Daoy (cell line): ENCODE data around the gene TBL2. TPM values are rescaled to one million over a fixed set of nuclear protein-coding genes. Genes with fewer than 3 reads are reported as not detected.
"Not testable (repeated sequence)": the region's sequence is repeated elsewhere in the genome, so short reads cannot be mapped to it uniquely, and the experiment has no call there.

Experiments
- DNase-seq: peaks from one replicate; pipeline ENCODE4 v3.0.0-alpha.2; 2015; ENCODE audit warnings: low read depth
- total RNA-seq: library from RNA; depleted of rRNA; stranded (reverse); fragments of >200 nt; shearing (Covaris generic); gene quantifications from 2 replicates; pipeline ENCODE4 v1.2.3, GENCODE V29; 2014

TBL2 gene
- total RNA-seq, 1 experiment from 2014 or later = 101 TPM

- DNase-seq = peak; percentile 83
These were observed 28.7 kb upstream of the TBL2 start for GRCh38 chr7:73606801-73607691.

DNA sequence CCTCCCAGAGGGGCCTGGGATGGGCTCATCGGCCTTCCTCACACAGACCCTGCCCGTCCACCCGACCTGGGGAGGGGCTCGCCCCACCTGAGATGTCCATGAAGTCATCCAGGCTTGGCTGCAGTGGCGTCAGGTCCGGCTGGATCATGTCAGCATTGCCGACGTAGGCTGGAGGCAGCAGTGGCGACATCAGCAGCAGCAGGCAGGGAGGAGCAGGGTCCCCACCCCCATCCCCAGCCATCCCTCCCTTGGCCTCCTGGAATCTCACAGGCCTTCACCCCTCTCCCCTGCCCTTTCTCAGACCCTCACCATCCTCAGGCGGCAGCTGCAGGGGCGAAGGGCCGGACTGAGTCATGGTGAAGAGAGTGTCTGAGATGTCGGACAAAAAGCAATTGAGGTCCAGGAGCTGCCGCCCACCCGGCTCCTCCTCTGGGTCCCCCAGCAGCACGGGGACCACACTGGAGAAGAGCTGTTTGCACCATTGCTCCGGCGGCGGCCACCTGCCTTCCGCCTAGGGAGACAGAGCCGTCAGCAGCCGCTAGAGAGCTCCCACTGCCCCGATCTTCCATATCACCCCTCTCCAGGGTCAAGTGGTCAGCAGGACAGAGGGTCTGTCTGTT, 27.3 kb upstream of the TBL2 start:
- no peak for DNase-seq

GRCh38 chr7:73602721-73603651, 24.6 kb upstream of the TBL2 start:
- DNase-seq = no peak

GRCh38 chr7:73599916-73600315, 21.5 kb upstream of the TBL2 start:
- no peak for DNase-seq

DNA sequence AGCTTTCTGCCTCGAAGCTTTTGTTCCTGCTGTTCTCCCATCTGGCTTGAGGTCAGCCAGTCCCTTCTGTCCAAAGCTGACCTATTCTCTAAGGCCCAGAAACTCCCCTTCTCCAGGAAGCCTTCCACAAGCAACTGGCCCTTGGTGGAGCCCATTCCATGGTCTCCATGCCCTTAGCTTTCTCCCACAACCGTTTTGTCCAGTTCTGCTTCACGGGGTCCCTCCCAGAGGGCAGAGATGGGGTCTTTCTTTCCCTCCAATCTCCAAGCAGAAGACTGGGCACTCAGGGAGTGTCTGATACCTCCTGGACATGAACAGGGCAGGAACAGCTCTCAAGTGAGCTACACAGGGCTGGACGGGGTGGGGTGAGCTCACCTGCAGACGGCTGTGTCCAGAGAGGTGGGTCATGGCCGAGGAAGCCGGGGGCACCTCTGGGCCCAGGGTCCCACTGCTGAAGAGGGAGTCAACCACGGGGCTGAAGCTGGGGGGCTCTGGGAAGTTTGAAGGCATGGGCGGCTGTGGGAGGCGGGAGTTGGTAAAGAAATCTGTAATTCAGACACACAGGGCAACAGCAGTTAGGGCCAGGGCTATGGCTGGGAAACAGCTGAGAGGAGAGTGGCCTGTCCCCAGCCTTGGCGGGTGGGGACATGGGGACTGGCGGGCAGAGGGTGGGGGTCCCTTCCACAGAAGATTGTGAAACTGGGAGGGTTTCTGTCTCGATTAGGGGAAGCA, 20.9 kb upstream of the TBL2 start:
- no peak for DNase-seq

- DNase-seq = no peak
These were observed 19.8 kb upstream of the TBL2 start for GRCh38 chr7:73597978-73598782.

DNA sequence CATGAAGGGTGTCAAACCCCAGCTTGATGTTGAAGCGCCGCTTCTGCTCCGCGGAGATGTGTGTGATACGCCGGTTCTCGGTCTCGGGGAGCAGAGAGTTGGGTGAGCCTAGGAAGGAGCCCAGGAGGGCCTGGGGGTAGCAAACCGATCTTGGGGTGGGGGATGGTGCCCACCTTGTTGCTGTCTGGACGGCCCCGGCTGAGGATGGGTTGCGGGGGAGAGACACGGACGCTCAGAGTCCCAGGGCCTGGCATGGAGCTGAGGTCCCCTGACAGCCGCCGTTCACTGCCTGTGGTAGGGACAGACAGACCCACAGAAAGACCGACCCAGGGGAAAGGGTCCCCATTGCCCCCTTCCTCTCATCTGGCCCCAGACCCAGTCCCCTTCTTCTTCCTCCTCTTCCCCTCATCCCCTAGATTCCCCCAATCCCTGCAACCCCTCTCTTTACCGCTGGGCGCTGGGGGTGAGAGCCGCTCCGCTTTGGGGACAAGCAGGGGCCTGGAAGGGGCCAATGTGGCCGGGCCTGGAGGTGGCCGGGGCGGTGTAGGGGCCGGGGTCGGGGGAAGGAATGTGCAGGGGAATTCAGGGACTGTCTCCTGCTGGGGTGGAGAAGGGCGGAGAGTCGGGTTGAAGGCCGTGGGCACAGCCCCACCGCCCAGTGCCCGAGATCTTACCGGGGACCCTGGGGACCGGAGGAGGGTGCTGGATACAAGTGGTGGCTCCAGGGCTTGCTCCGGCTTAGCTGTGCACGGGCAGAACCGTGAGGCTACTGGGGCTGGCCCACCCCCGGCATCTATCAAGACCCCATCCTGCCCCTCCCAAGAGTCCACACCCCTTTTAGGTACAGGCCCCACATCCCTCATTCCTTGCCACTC, 18.0 kb upstream of the TBL2 start:
- no peak for DNase-seq

DNA sequence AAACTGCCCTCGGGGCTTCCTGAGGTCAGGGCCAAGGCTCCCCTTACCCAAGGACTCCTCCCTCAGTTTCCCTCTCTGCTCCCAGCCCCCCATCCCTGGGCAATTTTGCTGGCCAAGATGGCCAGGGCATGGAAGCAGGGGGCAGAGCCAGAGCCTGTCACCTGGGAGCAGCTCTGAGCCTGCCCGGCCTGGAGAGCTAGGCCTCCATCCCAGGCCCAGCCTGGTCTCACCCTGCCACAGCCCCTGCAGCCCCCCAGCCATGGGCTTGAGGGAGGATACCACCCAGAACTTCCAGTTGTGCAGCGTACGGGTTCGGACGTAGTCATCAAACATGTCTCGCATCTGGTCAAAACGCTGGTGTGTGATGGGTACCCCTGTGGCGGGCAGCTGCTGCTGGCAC, 17.0 kb upstream of the TBL2 start:
- no peak for DNase-seq

- DNase-seq = no peak
These were observed 15.0 kb upstream of the TBL2 start for GRCh38 chr7:73593207-73594045.

- no peak for DNase-seq
These were observed 8.5 kb upstream of the TBL2 start for GRCh38 chr7:73586911-73587310.

DNA sequence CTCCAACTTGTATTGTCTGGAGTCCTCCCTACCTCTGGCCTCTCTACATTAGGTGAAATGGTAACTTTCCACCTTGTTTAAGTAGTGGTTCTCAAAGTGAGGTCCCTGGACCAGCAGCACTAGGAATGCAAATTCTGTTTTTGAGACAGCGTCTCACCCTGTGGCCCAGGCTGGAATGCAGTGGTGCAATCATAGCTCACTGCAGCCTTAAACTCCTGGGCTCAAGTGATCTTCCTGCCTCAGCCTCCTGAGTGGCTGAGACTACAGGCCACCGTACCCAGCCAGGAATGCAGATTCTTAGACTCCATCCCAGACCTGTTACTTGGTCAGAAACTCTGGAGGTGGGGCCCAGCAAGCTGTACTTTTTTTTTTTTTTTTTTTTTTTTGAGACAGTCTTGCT, 6.8 kb upstream of the TBL2 start:
- no peak for DNase-seq

DNA sequence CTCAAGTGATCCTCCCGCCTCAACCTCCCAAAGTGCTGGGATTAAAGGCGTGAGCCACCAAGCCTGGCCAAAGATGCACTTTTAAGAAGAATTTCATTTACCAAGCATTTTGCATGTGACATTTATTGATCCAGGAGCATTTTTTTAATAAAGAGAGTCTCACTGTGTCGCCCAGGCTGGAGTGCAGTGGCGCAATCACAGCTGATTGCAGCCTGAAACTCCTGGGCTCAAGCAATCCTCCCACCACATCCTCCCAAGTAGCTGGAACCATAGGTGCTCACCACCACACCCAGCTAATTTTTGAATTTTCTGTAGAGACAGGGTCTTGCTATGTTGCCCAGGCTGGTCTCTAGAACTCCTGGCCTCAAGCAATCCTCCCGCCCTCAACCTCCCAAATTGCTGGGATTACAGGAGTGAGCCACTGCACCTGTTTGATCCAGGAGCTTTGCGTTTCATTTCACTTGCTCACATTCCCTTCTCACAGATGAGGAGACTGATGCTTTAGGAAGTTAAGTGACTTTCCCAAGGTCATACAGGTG, 4.4 kb upstream of the TBL2 start:
- no peak for DNase-seq

DNA sequence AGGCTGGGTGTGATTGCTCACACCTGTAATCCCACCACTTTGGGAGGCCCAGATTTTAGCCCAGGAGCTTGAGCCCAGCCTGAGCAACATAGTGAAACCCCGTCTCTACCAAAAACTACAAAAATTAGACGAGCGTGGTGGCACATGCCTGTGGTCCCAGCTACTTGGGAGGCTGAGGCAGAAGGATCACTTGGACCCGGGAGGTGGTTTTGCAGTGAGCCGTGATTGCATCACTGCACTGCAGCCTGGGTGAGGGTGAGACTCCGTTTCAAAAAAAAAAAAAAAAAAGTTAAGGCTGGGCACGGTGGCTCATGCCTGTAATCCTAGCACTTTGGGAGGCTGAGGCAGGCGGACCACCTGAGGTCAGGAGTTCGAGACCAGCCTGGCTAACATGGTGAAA, 2.6 kb upstream of the TBL2 start:
- DNase-seq = not testable (repeated sequence)

DNA sequence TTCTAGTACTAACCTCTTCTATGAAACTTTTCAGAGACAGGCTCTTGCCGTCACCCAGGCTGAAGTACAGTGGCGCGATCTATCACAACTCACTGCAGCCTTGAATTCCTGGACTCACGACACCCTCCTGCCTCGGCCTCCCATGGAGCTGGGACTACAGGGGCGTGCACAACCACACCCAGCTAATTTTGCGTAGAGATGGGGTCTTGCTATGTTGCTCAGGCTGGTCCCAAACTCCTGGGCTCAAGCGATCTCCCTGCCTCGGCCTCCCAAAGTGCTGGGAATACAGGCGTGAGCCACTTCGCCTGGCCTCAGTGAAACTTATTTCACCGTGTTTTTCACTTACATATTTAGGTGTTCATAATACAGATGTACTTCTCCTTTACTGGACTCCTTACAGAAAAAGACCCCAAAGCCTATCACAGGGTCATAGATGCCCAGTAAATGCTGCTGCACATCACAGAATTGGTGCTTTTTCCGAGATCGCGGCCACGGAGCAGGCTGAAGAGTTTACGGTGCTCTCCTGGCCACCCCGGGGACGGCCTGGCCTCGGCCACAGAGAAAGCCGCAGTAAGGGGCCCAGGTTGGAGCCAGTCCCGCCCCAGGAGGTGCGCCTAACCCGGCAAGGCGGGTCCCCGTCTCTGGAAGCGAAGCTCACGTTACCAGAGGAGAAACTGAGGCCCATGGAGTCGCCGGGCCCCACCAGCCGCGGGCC, 595 bp downstream of the TBL2 start:
- DNase-seq = peak; percentile 48

GRCh38 chr7:73573791-73574190, 4.6 kb downstream of the TBL2 start:
- DNase-seq = no peak

- no peak for DNase-seq
These were observed 5.1 kb downstream of the TBL2 start for GRCh38 chr7:73573276-73573675.

GRCh38 chr7:73572767-73573186, 5.6 kb downstream of the TBL2 start:
- no peak for DNase-seq

GRCh38 chr7:73570977-73571376, 7.4 kb downstream of the TBL2 start:
- no peak for DNase-seq
